ENCODE data around the gene ARAF. TPM values are rescaled to one million over a fixed set of nuclear protein-coding genes. Genes with fewer than 3 reads are reported as not detected.

ARAF gene
- total and polyA plus RNA-seq, 2 of the 8 experiments (the other 6 are each of a cell fraction or from before 2014, with no cell fraction given), result 39.0 to 45.2 TPM

- DNase-seq (ENCODE audit: low read depth in 1 of 2, low spot score in 2 of 2), result no peak
- no peaks in the 10 kb centered on the region for H3K27me3 ChIP-seq (replicated peaks in 1 of 4; ENCODE audit: control insufficient read depth in 3 of 4, extremely low read depth in 1 of 4, insufficient read depth in 3 of 4, low read length in 3 of 4)
- no peaks in the 10 kb centered on the region for H3K79me1 ChIP-seq (ENCODE audit: low read depth, low read length)
- no peak overlapping the region for H3K4me3 ChIP-seq (ENCODE audit: extremely low read depth in 1 of 4, insufficient read depth in 2 of 4, low read depth in 3 of 4, low read length in 4 of 4)
- H4K91ac ChIP-seq (replicated peaks; ENCODE audit: insufficient read length, low read length), result no peak overlapping the region
- H2AK5ac ChIP-seq (ENCODE audit: low read depth, low read length), result no peak overlapping the region
- H2BK20ac ChIP-seq (ENCODE audit: low read length), result no peak overlapping the region
- H2BK5ac ChIP-seq (ENCODE audit: low read depth, low read length), result no peak overlapping the region
- no peak overlapping the region for H2AFZ ChIP-seq (ENCODE audit: low read length)
- no peak overlapping the region for H3K18ac ChIP-seq (ENCODE audit: extremely low read depth, low read length)
- H3K79me2 ChIP-seq (ENCODE audit: control insufficient read depth in 1 of 2, insufficient read depth in 2 of 2, low read length in 2 of 2), result no peaks in the 10 kb centered on the region
- no peaks in the 10 kb centered on the region for H4K20me1 ChIP-seq (replicated peaks in 1 of 2; ENCODE audit: control insufficient read depth in 1 of 2, insufficient read depth in 2 of 2, low read length in 2 of 2)
- no peak for FAIRE-seq
- no peaks in the 10 kb centered on the region for H3K9me3 ChIP-seq (ENCODE audit: insufficient read depth in 2 of 2, low read depth in 1 of 2, low read length in 1 of 2)
- H3K23me2 ChIP-seq (ENCODE audit: low read depth, low read length), result no peaks in the 10 kb centered on the region
- CTCF ChIA-PET (ENCODE audit: partially characterized antibody), result no interaction called here
- H3K27ac ChIP-seq (ENCODE audit: low read depth, low read length), result no peak overlapping the region
- H3K36me3 ChIP-seq (ENCODE audit: control insufficient read depth in 2 of 4, insufficient read depth in 4 of 4, low read length in 3 of 4), result no peaks in the 10 kb centered on the region
- no peak overlapping the region for H3K4me2 ChIP-seq (ENCODE audit: insufficient read depth in 1 of 2, low read depth in 2 of 2, low read length in 2 of 2)
- H4K5ac ChIP-seq (ENCODE audit: insufficient read length, low read depth, low read length), result no peak overlapping the region
- no peak overlapping the region for H3K56ac ChIP-seq (replicated peaks; ENCODE audit: insufficient read length, low read depth, low read length)
- no peak overlapping the region for H3K9ac ChIP-seq (replicated peaks in 1 of 4; ENCODE audit: extremely low read depth in 1 of 4, low read depth in 3 of 4, low read length in 3 of 4)
- peaks cover 0 to 8% (median 3%) of the 10 kb centered on the region in 4 experiments; a peak in 6 of 7 replicates for H3K4me1 ChIP-seq (replicated peaks in 1 of 4; ENCODE audit: control insufficient read depth in 3 of 4, insufficient read depth in 4 of 4, low read length in 3 of 4)
- POLR2A ChIA-PET (ENCODE audit: partially characterized antibody), result interaction anchor here (0.6 kb wide), 1 partner anchor 12 kb away, joined by 3 read pairs; no protein-coding TSS in a partner anchor
- no peak overlapping the region for H4K8ac ChIP-seq (ENCODE audit: extremely low read depth, insufficient read depth, low read length)
- no peak overlapping the region for H3K14ac ChIP-seq (ENCODE audit: insufficient read length)
- no peak overlapping the region for H2BK12ac ChIP-seq (ENCODE audit: low read depth, low read length)
- WGBS, 2 experiments (ENCODE audit: extremely low coverage in 1 of 2, insufficient coverage in 1 of 2, insufficient read length in 1 of 2, insufficient replicate concordance in 2 of 2, low coverage in 1 of 2, low lambda C conversion rate in 2 of 2, missing lambda C conversion rate in 1 of 2), result 92% methylated on average over 2 of the region's 2 CpGs; no CpG with 5 or more reads in 1 of the 2 experiments
- no peak overlapping the region for H2BK120ac ChIP-seq (replicated peaks; ENCODE audit: low read depth, low read length)
- H3K4ac ChIP-seq (replicated peaks; ENCODE audit: insufficient read length, low read depth, low read length), result no peak overlapping the region
- no peak overlapping the region for H3K23ac ChIP-seq (ENCODE audit: insufficient read length)
- no peak overlapping the region for H2BK15ac ChIP-seq (ENCODE audit: low read length)
- no peak for TF ChIP-seq BRCA1 (IDR thresholded peaks at IDR 0.05; ENCODE audit: low read depth, low read length)
- TF ChIP-seq SP2 (IDR thresholded peaks at IDR 0.05; ENCODE audit: low read length), result no peak
These were observed 50.5 kb downstream of the ARAF start for GRCh38 chrX:47611489-47611888.

Measured in H1 (cell line).